GM19397 (cell line): ENCODE measurements around the gene C19orf12.
A peak's percentile ranks its signal among the peaks of the same experiment; 100 is the strongest.
"Not testable (repeated sequence)": the region's sequence is repeated elsewhere in the genome, so short reads cannot be mapped to it uniquely, and the experiment has no call there.

Source experiments
- ATAC-seq: cut with Tn5 transposase; IDR thresholded peaks from one replicate; pipeline ENCODE4 v1.9.1; 2021; ENCODE audit warnings: mild to moderate bottlenecking, moderate library complexity; ENCODE audit not compliant: unreplicated experiment

C19orf12 gene

GRCh38 chr19:29677001-29677817 lies 37.9 kb downstream of the C19orf12 start:
- ATAC-seq = no peak

- ATAC-seq = no peak
Observed at GRCh38 chr19:29676586-29676985, 38.5 kb downstream of the C19orf12 start.

- no peak for ATAC-seq
Observed at GRCh38 chr19:29675650-29676186, 39.3 kb downstream of the C19orf12 start.

- ATAC-seq = no peak
Observed at GRCh38 chr19:29675120-29675649, 39.9 kb downstream of the C19orf12 start.

- no peak for ATAC-seq
Observed at GRCh38 chr19:29674374-29675119, 40.5 kb downstream of the C19orf12 start.

- no peak for ATAC-seq
Observed at GRCh38 chr19:29673451-29674371, 41.4 kb downstream of the C19orf12 start.

GRCh38 chr19:29672933-29673336 lies 42.1 kb downstream of the C19orf12 start:
- ATAC-seq = peak; percentile 35

GRCh38 chr19:29672319-29672932 lies 42.6 kb downstream of the C19orf12 start:
- no peak for ATAC-seq

GRCh38 chr19:29671393-29672160 lies 43.5 kb downstream of the C19orf12 start:
- ATAC-seq = peak; percentile 81

GRCh38 chr19:29671026-29671392 lies 44.1 kb downstream of the C19orf12 start:
- ATAC-seq = not testable (repeated sequence)

- ATAC-seq = no peak
Observed at GRCh38 chr19:29670255-29670654, 44.8 kb downstream of the C19orf12 start.

GRCh38 chr19:29668746-29669609 lies 46.1 kb downstream of the C19orf12 start:
- no peak for ATAC-seq

- ATAC-seq = no peak
Observed at GRCh38 chr19:29667901-29668341, 47.1 kb downstream of the C19orf12 start.

- ATAC-seq = no peak
Observed at GRCh38 chr19:29667387-29667783, 47.7 kb downstream of the C19orf12 start.

GRCh38 chr19:29666578-29667386 lies 48.3 kb downstream of the C19orf12 start:
- no peak for ATAC-seq

GRCh38 chr19:29665826-29666577 lies 49.1 kb downstream of the C19orf12 start:
- ATAC-seq = no peak
